Head of caudate nucleus (tissue), 42 donors: ENCODE measurements around the gene PCP2.
"Not testable (repeated sequence)": the region's sequence is repeated elsewhere in the genome, so short reads cannot be mapped to it uniquely, and the experiment has no call there.

Experiments
- DNase-seq, 42 donors: peaks; one replicate each; pipeline versions ENCODE4 v3.0.0 to v3.0.0-alpha.2; 2020 to 2021; ENCODE audit warnings: mixed read lengths in 7 of 42
- intact Hi-C: fragments of 100-400 bp; cut with DNase I; formaldehyde crosslinking; loops from one replicate; pipeline ENCODE4 v1.15.0; 2022

PCP2 gene

GRCh38 chr19:7665076-7665475 lies 31.6 kb upstream of the PCP2 start:
- DNase-seq = no peak
- intact Hi-C loops = no loop called here

GRCh38 chr19:7663706-7664105 lies 30.2 kb upstream of the PCP2 start:
- intact Hi-C loops = no loop called here
- no peak for DNase-seq

GRCh38 chr19:7662657-7663056 lies 29.1 kb upstream of the PCP2 start:
- DNase-seq = no peak
- intact Hi-C loops = no loop called here

GRCh38 chr19:7661744-7662538 lies 28.4 kb upstream of the PCP2 start:
- no peak for DNase-seq
- intact Hi-C loops = no loop called here

- peak in 19 of 42 donors; percentile 19 to 69 (median 37) for DNase-seq
- intact Hi-C loops = no loop called here
These were observed 24.7 kb upstream of the PCP2 start for GRCh38 chr19:7658219-7658686.

- intact Hi-C loops = no loop called here
- DNase-seq = no peak
These were observed 23.7 kb upstream of the PCP2 start for GRCh38 chr19:7657131-7657751.

GRCh38 chr19:7655581-7655980 lies 22.1 kb upstream of the PCP2 start:
- no peak for DNase-seq
- intact Hi-C loops = no loop called here

- DNase-seq = no peak
- intact Hi-C loops = no loop called here
These were observed 20.9 kb upstream of the PCP2 start for GRCh38 chr19:7654401-7654800.

GRCh38 chr19:7652061-7652641 lies 18.6 kb upstream of the PCP2 start:
- DNase-seq = peak; percentile 51 to 93 (median 84)
- intact Hi-C loops = no loop called here

GRCh38 chr19:7650148-7650547 lies 16.6 kb upstream of the PCP2 start:
- DNase-seq = no peak
- intact Hi-C loops = no loop called here

GRCh38 chr19:7648265-7649014 lies 14.9 kb upstream of the PCP2 start:
- intact Hi-C loops = no loop called here
- no peak for DNase-seq

GRCh38 chr19:7647156-7647555 lies 13.6 kb upstream of the PCP2 start:
- intact Hi-C loops = no loop called here

GRCh38 chr19:7646426-7646700 lies 12.8 kb upstream of the PCP2 start:
- intact Hi-C loops = no loop called here
- DNase-seq = no peak

More at GRCh38 chr19:7647156-7647555, 13.6 kb upstream of the PCP2 start:
- no peak for DNase-seq

GRCh38 chr19:7645656-7646425 lies 12.3 kb upstream of the PCP2 start:
- intact Hi-C loops = no loop called here
- DNase-seq = no peak

- peak in 1 of 42 donors; percentile 10 for DNase-seq
- intact Hi-C loops = no loop called here
These were observed 11.6 kb upstream of the PCP2 start for GRCh38 chr19:7645163-7645562.

- intact Hi-C loops = no loop called here
- DNase-seq = no peak
These were observed 11.0 kb upstream of the PCP2 start for GRCh38 chr19:7644550-7644877.

GRCh38 chr19:7643629-7644549 lies 10.4 kb upstream of the PCP2 start:
- intact Hi-C loops, DNase-seq: not testable (repeated sequence)

- intact Hi-C loops = no loop called here
These were observed 9.5 kb upstream of the PCP2 start for GRCh38 chr19:7643031-7643415.

More at GRCh38 chr19:7643031-7643415, 9.5 kb upstream of the PCP2 start:
- no peak for DNase-seq
